Measurements from ENCODE around the gene REXO5.

DNA sequence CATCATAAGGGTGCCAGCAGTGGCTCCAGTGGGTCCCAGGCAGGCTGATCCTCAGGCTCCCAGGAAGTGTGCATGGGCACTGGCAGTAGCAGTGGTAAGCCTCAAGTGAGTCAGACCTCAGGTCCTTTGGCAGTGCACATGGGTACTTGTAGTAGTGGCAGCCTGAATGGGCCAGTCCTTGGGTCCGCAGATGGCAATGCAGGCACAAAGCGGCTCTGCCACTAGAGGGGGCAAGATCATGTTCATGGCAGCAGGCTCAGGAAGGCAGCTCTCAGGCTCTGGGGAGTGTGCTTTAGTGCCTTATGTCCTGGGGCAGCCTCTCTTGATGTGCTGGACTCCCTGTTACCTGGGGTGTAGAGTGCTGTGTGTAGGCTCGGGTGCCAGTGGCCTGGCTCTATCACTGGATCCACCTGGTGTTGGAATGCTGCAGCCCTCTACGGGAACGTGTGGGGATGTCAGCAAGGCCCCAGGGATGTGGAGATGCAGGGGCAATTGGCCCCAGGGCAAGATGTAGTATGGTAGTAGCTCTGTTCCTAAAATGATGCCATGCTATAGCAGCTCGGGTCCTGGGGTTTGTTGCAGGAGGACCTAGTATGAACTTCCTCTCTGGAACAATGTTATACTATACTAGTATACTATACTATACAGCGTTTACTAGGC lies 31.5 kb upstream of the REXO5 start:
- TF ChIP-seq CTCF (IDR thresholded peaks at IDR 0.05) (peak; percentile 65), EZH2 (IDR thresholded peaks at IDR 0.05; ENCODE audit: borderline replicate concordance, insufficient read depth, low read depth, low read length, poor library complexity, severe bottlenecking) (no peak)

All from B cell (primary cell).